Caco-2 (cell line): ENCODE data around the gene EDN2. TPM values are rescaled to one million over a fixed set of nuclear protein-coding genes. Genes with fewer than 3 reads are reported as not detected.
A peak's percentile ranks its signal among the peaks of the same experiment; 100 is the strongest.

Experiments
- BruUV-seq: library from RNA; stranded (reverse); fragments of 400-500 nt; replicated peaks from 2 replicates; lab custom pipeline; 2021; lab: Mats Ljungman, UMichigan
- CTCF ChIA-PET: fragments of 300-600 bp; sonication (Branson Sonifier 250); formaldehyde crosslinking; loops from one replicate; lab custom pipeline; 2022; ENCODE audit warnings: antibody characterized with exemption; lab: Charles Lee
- POLR2A ChIA-PET: fragments of 300-600 bp; sonication (Branson Sonifier 250); formaldehyde crosslinking; loops from one replicate; lab custom pipeline; 2022; ENCODE audit warnings: antibody characterized with exemption; lab: Charles Lee
- DNase-seq, 2 experiments: peaks; one replicate each; pipeline versions ENCODE4 v3.0.0 to v3.0.0-alpha.2; 2020 to 2022
- H3K27me3 ChIP-seq: replicated peaks from 2 replicates; pipeline ENCODE4 v1.6.0; 2011; ENCODE audit warnings: low read length; ENCODE audit not compliant: control insufficient read depth, insufficient read depth
- H3K36me3 ChIP-seq: 2 replicates; pipeline ENCODE4 v1.5.1; 2011; ENCODE audit warnings: low read length; ENCODE audit not compliant: control insufficient read depth, insufficient read depth
- H3K4me1 ChIP-seq: fragments of 250-450 bp; sonication (Bioruptor Pico); 2 replicates; pipeline ENCODE4 v1.5.1; 2020; ENCODE audit warnings: mild to moderate bottlenecking
- H3K4me3 ChIP-seq: 2 replicates; pipeline ENCODE4 v1.5.1; 2011; ENCODE audit warnings: low read depth, mild to moderate bottlenecking, control low read depth, low read length
- H3K9me3 ChIP-seq: fragments of 250-450 bp; sonication (Bioruptor Pico); 2 replicates; pipeline ENCODE4 v1.5.1; 2020; ENCODE audit warnings: mild to moderate bottlenecking, moderate library complexity
- H3K27ac Mint-ChIP-seq: one replicate; pipeline ENCODE4 v1.8.0; 2022; ENCODE audit warnings: mixed read lengths; ENCODE audit not compliant: unreplicated experiment
- H3K27me3 Mint-ChIP-seq: one replicate; pipeline ENCODE4 v1.8.0; 2022; ENCODE audit warnings: mixed read lengths; ENCODE audit not compliant: insufficient read depth, unreplicated experiment
- H3K36me3 Mint-ChIP-seq: one replicate; pipeline ENCODE4 v1.8.0; 2022; ENCODE audit warnings: mild to moderate bottlenecking, mixed read lengths; ENCODE audit not compliant: insufficient read depth, unreplicated experiment
- H3K4me1 Mint-ChIP-seq: one replicate; pipeline ENCODE4 v1.8.0; 2022; ENCODE audit warnings: low read depth, mixed read lengths; ENCODE audit not compliant: unreplicated experiment
- H3K4me3 Mint-ChIP-seq: one replicate; pipeline ENCODE4 v1.8.0; 2022; ENCODE audit warnings: mild to moderate bottlenecking, moderate library complexity, mixed read lengths; ENCODE audit not compliant: unreplicated experiment
- H3K9me3 Mint-ChIP-seq: one replicate; pipeline ENCODE4 v1.8.0; 2022; ENCODE audit warnings: mixed read lengths; ENCODE audit not compliant: unreplicated experiment
- intact Hi-C: fragments of 100-400 bp; cut with micrococcal nuclease; formaldehyde crosslinking; loops from one replicate; pipeline ENCODE4 v1.10.0; 2022; ENCODE audit not compliant: unreplicated experiment
- total RNA-seq: library from RNA; stranded (reverse); gene quantifications from 2 replicates; pipeline ENCODE4 v1.2.3, GENCODE V29; 2022
- TF ChIP-seq, protein P1 (sequence below), 2 experiments: fragments of 200-600 bp in 1 of 2; IDR thresholded peaks; 1 replicate in 1 of 2; 2 replicates in 1 of 2; pipeline versions ENCODE4 v1.5.1 to v1.8.0; 2011 to 2022; ENCODE audit warnings: antibody characterized with exemption in 1 of 2, control low read depth in 1 of 2, inconsistent platforms in 1 of 2, low read depth in 1 of 2, low read length in 1 of 2, mild to moderate bottlenecking in 1 of 2, moderate library complexity in 1 of 2; ENCODE audit not compliant: insufficient read depth in 1 of 2, severe bottlenecking in 1 of 2, unreplicated experiment in 1 of 2

The EDN2 gene
- total RNA-seq, 1 experiment from 2014 or later, result not detected

DNA sequence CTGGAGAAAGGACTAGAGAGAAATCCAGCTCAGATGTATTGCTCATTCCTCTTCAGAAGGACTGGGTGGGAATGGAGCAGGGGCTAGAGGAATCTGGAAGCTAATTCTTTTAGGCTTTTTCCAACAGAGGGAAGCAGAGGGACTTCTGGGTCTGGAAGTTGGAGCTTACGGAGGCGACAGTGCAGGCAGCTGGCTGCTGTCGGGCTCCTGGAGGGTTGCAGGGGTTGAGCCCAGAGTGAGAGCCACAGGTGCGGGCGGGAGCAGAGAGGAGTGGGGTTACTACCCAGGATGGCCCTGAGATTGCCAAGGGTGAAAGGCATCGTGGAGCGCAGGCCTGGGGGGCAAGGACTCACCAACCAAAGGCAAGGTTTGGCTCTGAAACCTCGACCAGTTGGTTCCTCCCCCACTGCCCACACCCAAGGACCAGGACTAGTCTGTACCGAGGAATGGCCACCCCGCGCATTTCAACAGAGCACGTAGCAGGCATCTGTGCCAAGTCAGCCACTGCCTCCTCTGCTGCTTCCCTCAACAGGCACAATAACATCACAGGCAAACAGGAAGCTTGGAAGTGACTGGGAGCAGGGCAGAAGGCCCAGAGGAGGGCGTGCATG is 22.7 kb upstream of the EDN2 start:
- Histone ChIP-seq H3K4me1 (peaks cover 9% of the 10 kb centered on the region; the same call in 1 of the 2 replicates), H3K4me3 (no peak overlapping the region), H3K9me3 (no peaks in the 10 kb centered on the region), H3K36me3 (no peaks in the 10 kb centered on the region), H3K27me3 (no peaks in the 10 kb centered on the region)
- Mint-ChIP-seq H3K27ac (no peak overlapping the region), H3K27me3 (no peaks in the 10 kb centered on the region), H3K36me3 (no peaks in the 10 kb centered on the region), H3K4me1 (peaks cover 17% of the 10 kb centered on the region), H3K4me3 (no peak overlapping the region), H3K9me3 (no peaks in the 10 kb centered on the region)
- intact Hi-C loops, result no loop called here
- ChIA-PET POLR2A (no interaction called here), CTCF (no interaction called here)
- TF ChIP-seq, protein P1, sequence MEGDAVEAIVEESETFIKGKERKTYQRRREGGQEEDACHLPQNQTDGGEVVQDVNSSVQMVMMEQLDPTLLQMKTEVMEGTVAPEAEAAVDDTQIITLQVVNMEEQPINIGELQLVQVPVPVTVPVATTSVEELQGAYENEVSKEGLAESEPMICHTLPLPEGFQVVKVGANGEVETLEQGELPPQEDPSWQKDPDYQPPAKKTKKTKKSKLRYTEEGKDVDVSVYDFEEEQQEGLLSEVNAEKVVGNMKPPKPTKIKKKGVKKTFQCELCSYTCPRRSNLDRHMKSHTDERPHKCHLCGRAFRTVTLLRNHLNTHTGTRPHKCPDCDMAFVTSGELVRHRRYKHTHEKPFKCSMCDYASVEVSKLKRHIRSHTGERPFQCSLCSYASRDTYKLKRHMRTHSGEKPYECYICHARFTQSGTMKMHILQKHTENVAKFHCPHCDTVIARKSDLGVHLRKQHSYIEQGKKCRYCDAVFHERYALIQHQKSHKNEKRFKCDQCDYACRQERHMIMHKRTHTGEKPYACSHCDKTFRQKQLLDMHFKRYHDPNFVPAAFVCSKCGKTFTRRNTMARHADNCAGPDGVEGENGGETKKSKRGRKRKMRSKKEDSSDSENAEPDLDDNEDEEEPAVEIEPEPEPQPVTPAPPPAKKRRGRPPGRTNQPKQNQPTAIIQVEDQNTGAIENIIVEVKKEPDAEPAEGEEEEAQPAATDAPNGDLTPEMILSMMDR (IDR thresholded peaks at IDR 0.05; ENCODE audit: insufficient read depth in 1 of 2, low read depth in 1 of 2, low read length in 1 of 2, severe bottlenecking in 1 of 2, unreplicated experiment in 1 of 2), result no peak
- DNase-seq, result no peak
- BruUV-seq, result no TSS peak

DNA sequence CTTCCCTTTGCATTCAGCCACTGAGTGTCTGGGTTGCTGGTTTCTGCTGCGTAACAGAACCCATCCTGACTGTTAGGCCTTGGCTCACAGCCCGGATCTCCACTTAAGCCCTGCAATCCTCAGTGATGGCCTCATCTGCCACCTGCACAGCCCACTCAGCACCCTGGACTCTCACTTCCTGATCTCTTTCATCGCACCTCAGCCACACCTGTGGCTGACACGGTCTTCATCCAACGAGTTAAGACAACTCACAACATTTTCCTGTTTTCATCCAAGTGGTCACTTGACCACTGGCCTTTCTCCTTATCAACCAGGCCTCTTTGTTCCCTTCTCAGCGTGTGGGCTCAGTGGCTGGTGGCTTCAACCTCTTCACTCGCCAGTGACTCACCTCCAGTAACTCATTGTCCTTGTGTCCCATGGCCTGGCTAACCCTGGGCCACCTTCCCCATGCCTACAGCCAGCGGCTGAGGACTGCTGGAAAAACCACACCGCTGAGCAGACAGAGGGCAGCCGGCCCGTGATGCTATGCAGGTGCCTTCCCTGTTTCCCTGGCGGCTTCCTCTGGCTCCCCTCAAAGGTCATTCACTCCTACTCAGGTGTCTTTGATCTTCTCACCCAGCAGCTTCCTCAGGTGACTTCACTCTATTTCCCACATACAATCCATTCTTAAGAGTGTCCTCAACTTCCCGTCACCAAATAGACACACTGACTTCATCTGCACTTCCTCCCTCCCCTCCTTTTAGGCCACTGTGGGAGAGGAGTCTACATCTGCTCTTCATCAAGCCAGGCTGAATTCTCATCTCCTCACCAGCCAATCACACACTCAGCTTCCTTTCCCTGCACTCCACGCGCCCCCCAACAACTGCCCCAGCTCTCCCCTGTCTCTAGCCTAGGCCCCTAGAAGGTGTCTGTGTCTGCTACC is 19.9 kb upstream of the EDN2 start:
- H3K4me1 Mint-ChIP-seq, result peaks cover 18% of the 10 kb centered on the region
- BruUV-seq, result no TSS peak
- no peaks in the 10 kb centered on the region for H3K27me3 Mint-ChIP-seq
- Histone ChIP-seq H3K36me3 (no peaks in the 10 kb centered on the region), H3K27me3 (no peaks in the 10 kb centered on the region), H3K4me3 (no peak overlapping the region), H3K4me1 (peaks cover 21% of the 10 kb centered on the region), H3K9me3 (no peaks in the 10 kb centered on the region)
- DNase-seq, result no peak
- no peaks in the 10 kb centered on the region for H3K36me3 Mint-ChIP-seq
- H3K27ac Mint-ChIP-seq, result no peak overlapping the region
- no peak overlapping the region for H3K4me3 Mint-ChIP-seq
- intact Hi-C loops, result no loop called here
- POLR2A ChIA-PET, result no interaction called here
- TF ChIP-seq, protein P1 (IDR thresholded peaks at IDR 0.05; ENCODE audit: insufficient read depth in 1 of 2, low read depth in 1 of 2, low read length in 1 of 2, severe bottlenecking in 1 of 2, unreplicated experiment in 1 of 2), result no peak
- CTCF ChIA-PET, result no interaction called here
- no peaks in the 10 kb centered on the region for H3K9me3 Mint-ChIP-seq

DNA sequence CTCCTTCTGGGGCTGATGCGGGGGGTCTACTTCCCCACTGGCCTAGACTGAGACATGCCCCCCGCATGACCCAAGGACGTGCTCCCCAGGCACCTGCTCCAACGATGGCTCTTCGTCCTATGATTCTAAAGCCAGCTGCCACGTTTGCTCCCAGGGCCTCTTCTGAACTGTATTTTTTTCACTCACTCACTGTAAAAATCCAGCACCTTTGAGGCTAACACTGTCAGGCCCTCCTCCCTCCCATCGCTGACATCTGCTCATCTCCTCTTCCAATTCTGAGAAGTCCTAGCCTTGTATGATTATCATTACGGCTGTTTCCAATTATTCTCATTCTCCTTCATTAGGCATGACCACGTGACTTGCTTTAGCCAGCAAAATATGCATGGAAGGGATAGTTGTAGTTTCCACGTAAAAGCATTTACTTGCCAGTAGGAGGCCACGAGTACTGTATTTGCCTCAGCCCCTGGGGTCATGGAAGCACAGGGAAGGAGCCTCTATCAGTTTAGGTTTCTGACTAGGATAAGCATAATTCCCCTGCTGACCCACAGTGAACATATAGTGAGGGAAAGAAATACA is 19.1 kb upstream of the EDN2 start:
- BruUV-seq, result no TSS peak
- Histone ChIP-seq H3K4me1 (peaks cover 23% of the 10 kb centered on the region), H3K9me3 (no peaks in the 10 kb centered on the region), H3K4me3 (no peak overlapping the region), H3K36me3 (no peaks in the 10 kb centered on the region), H3K27me3 (no peaks in the 10 kb centered on the region)
- Mint-ChIP-seq H3K27me3 (no peaks in the 10 kb centered on the region), H3K27ac (peak overlapping the region; percentile 56), H3K9me3 (no peaks in the 10 kb centered on the region), H3K36me3 (no peaks in the 10 kb centered on the region), H3K4me3 (no peak overlapping the region), H3K4me1 (peaks cover 18% of the 10 kb centered on the region)
- no peak for DNase-seq
- TF ChIP-seq, protein P1 (IDR thresholded peaks at IDR 0.05; ENCODE audit: insufficient read depth in 1 of 2, low read depth in 1 of 2, low read length in 1 of 2, severe bottlenecking in 1 of 2, unreplicated experiment in 1 of 2), result no peak
- intact Hi-C loops, result no loop called here
- POLR2A ChIA-PET, result no interaction called here
- CTCF ChIA-PET, result no interaction called here
